HEK293 (cell line): ENCODE measurements around the gene TAP2.
A peak's percentile ranks its signal among the peaks of the same experiment; 100 is the strongest.

ENCODE experiments used
- CTCF ChIA-PET: fragments of 350-600 bp; formaldehyde crosslinking; extraction: SDS; loops from one replicate; lab custom pipeline; 2021; ENCODE audit warnings: antibody characterized with exemption; lab: Yijun Ruan, JAX
- POLR2A ChIA-PET: fragments of 300-600 bp; formaldehyde crosslinking; extraction: SDS; loops from one replicate; lab custom pipeline; 2020; ENCODE audit warnings: antibody characterized with exemption, inconsistent platforms; lab: Yijun Ruan, JAX
- H3K27ac ChIP-seq: fragments of 200-500 bp; sonication (Bioruptor generic); 2 replicates; pipeline ENCODE4 v1.5.1; 2014; ENCODE audit warnings: low read depth, low read length, control low read depth, inconsistent platforms; ENCODE audit errors: extremely low read depth
- H3K36me3 ChIP-seq, 2 experiments: fragments of 200-500 bp in 1 of 2; sonication (Bioruptor generic) in 1 of 2; 1 replicate in 1 of 2; 2 replicates in 1 of 2; pipeline ENCODE4 v1.5.1; 2014 to 2017; ENCODE audit warnings: inconsistent platforms in 2 of 2, low read length in 2 of 2; ENCODE audit not compliant: control insufficient read depth in 2 of 2, insufficient read depth in 1 of 2
- H3K4me1 ChIP-seq: fragments of 200-500 bp; sonication (Bioruptor generic); 2 replicates; pipeline ENCODE4 v1.5.1; 2014; ENCODE audit warnings: mild to moderate bottlenecking, low read length, inconsistent platforms; ENCODE audit not compliant: control insufficient read depth, insufficient read depth
- H3K4me3 ChIP-seq: 2 replicates; pipeline ENCODE4 v1.5.1; 2011; ENCODE audit warnings: low read depth, mild to moderate bottlenecking, control low read depth, low read length, moderate library complexity
- H3K9me3 ChIP-seq: fragments of 200-500 bp; sonication (Bioruptor generic); 2 replicates; pipeline ENCODE4 v1.5.1; 2014; ENCODE audit warnings: low read depth, low read length, inconsistent platforms; ENCODE audit not compliant: control insufficient read depth, insufficient read depth
- GFI1B ChIP-seq: fragments of 450-650 bp; formaldehyde crosslinking; IDR thresholded peaks from 2 replicates; pipeline ENCODE4 v1.5.1; 2016; ENCODE audit warnings: missing biosample characterization, missing genetic modification characterization
- GLIS1 ChIP-seq: fragments of 450-650 bp; formaldehyde crosslinking; IDR thresholded peaks from 2 replicates; pipeline ENCODE4 v1.5.1; 2016; ENCODE audit warnings: missing biosample characterization, missing genetic modification characterization
- REPIN1 ChIP-seq: fragments of 450-650 bp; formaldehyde crosslinking; IDR thresholded peaks from 2 replicates; pipeline ENCODE4 v1.5.1; 2017; ENCODE audit warnings: missing biosample characterization, missing genetic modification characterization, low read depth
- SCRT2 ChIP-seq: fragments of 450-650 bp; formaldehyde crosslinking; IDR thresholded peaks from 2 replicates; pipeline ENCODE4 v1.5.1; 2016; ENCODE audit warnings: missing biosample characterization, missing genetic modification characterization
- ZBTB48 ChIP-seq: fragments of 450-650 bp; formaldehyde crosslinking; IDR thresholded peaks from 2 replicates; pipeline ENCODE4 v1.5.1; 2016; ENCODE audit warnings: missing biosample characterization, missing genetic modification characterization
- ZBTB7A ChIP-seq: fragments of 450-650 bp; formaldehyde crosslinking; IDR thresholded peaks from 2 replicates; pipeline ENCODE4 v1.5.1; 2016; ENCODE audit warnings: low read depth, missing biosample characterization, missing genetic modification characterization
- ZIC2 ChIP-seq: fragments of 450-650 bp; formaldehyde crosslinking; IDR thresholded peaks from 2 replicates; pipeline ENCODE4 v1.5.1; 2016; ENCODE audit warnings: missing biosample characterization, missing genetic modification characterization
- ZNF10 ChIP-seq: fragments of 450-650 bp; formaldehyde crosslinking; IDR thresholded peaks from 2 replicates; pipeline ENCODE4 v1.5.1; 2017; ENCODE audit warnings: missing biosample characterization, missing genetic modification characterization
- ZNF114 ChIP-seq: fragments of 450-650 bp; formaldehyde crosslinking; IDR thresholded peaks from 2 replicates; pipeline ENCODE4 v1.5.0; 2017; ENCODE audit warnings: missing biosample characterization, missing genetic modification characterization
- ZNF146 ChIP-seq: fragments of 450-650 bp; formaldehyde crosslinking; IDR thresholded peaks from 2 replicates; pipeline ENCODE4 v1.5.1; 2016; ENCODE audit warnings: missing biosample characterization, missing genetic modification characterization
- ZNF274 ChIP-seq, 2 experiments: fragments of 200-500 bp in 1 of 2; fragments of 450-650 bp in 1 of 2; sonication (Bioruptor generic) in 1 of 2; formaldehyde crosslinking in 1 of 2; IDR thresholded peaks; 2 replicates each; pipeline versions ENCODE4 v1.5.1 to v1.6.1; 2014 to 2016; ENCODE audit warnings: borderline replicate concordance in 1 of 2, inconsistent platforms in 1 of 2, low read length in 1 of 2, missing biosample characterization in 1 of 2, missing genetic modification characterization in 1 of 2
- ZNF335 ChIP-seq: fragments of 450-650 bp; formaldehyde crosslinking; conservative IDR thresholded peaks from 2 replicates; pipeline ENCODE4 v1.5.1; 2016; ENCODE audit warnings: missing biosample characterization, missing genetic modification characterization
- ZNF354C ChIP-seq: fragments of 450-650 bp; formaldehyde crosslinking; IDR thresholded peaks from 2 replicates; pipeline ENCODE4 v1.5.1; 2016; ENCODE audit warnings: missing biosample characterization, missing genetic modification characterization, low read depth, borderline replicate concordance
- ZNF596 ChIP-seq: fragments of 450-650 bp; IDR thresholded peaks from 2 replicates; pipeline ENCODE4 v1.5.0; 2018; ENCODE audit warnings: missing biosample characterization, mild to moderate bottlenecking, missing genetic modification characterization, moderate library complexity
- ZNF600 ChIP-seq: fragments of 450-650 bp; formaldehyde crosslinking; IDR thresholded peaks from 2 replicates; pipeline ENCODE4 v1.5.1; 2016; ENCODE audit warnings: missing biosample characterization, missing genetic modification characterization
- ZNF629 ChIP-seq: fragments of 450-650 bp; formaldehyde crosslinking; IDR thresholded peaks from 2 replicates; pipeline ENCODE4 v1.5.1; 2017; ENCODE audit warnings: missing biosample characterization, missing genetic modification characterization
- ZNF76 ChIP-seq: fragments of 450-650 bp; formaldehyde crosslinking; IDR thresholded peaks from 2 replicates; pipeline ENCODE4; 2016; ENCODE audit warnings: low read depth, missing biosample characterization, missing genetic modification characterization, borderline replicate concordance
- ZNF792 ChIP-seq: fragments of 450-650 bp; formaldehyde crosslinking; IDR thresholded peaks from 2 replicates; pipeline ENCODE4 v1.5.1; 2016; ENCODE audit warnings: missing biosample characterization, missing genetic modification characterization
- ZNF830 ChIP-seq: fragments of 450-650 bp; IDR thresholded peaks from 2 replicates; pipeline ENCODE4 v1.5.0; 2018; ENCODE audit warnings: missing biosample characterization, missing genetic modification characterization, low read depth, mild to moderate bottlenecking, moderate library complexity
- ZXDB ChIP-seq: fragments of 450-650 bp; formaldehyde crosslinking; IDR thresholded peaks from 2 replicates; pipeline ENCODE4 v1.5.1; 2016; ENCODE audit warnings: missing biosample characterization, missing genetic modification characterization
- TF ChIP-seq, protein P1 (sequence below): fragments of 450-650 bp; formaldehyde crosslinking; IDR thresholded peaks from 2 replicates; pipeline ENCODE4 v1.5.1; 2017; ENCODE audit warnings: missing biosample characterization, mild to moderate bottlenecking, missing genetic modification characterization, moderate library complexity
- TF ChIP-seq, protein P2 (sequence below): fragments of 450-650 bp; formaldehyde crosslinking; IDR thresholded peaks from 2 replicates; pipeline ENCODE4 v1.5.1; 2016; ENCODE audit warnings: missing biosample characterization, missing genetic modification characterization
- TF ChIP-seq, protein P3 (sequence below): fragments of 450-650 bp; formaldehyde crosslinking; IDR thresholded peaks from 2 replicates; pipeline ENCODE4 v1.5.1; 2016; ENCODE audit warnings: missing biosample characterization, missing genetic modification characterization
- TF ChIP-seq, protein P4 (sequence below): fragments of 450-650 bp; formaldehyde crosslinking; IDR thresholded peaks from 2 replicates; pipeline ENCODE4 v1.5.1; 2016; ENCODE audit warnings: missing biosample characterization, missing genetic modification characterization
- TF ChIP-seq, protein P5 (sequence below): fragments of 450-650 bp; formaldehyde crosslinking; IDR thresholded peaks from 2 replicates; pipeline ENCODE4 v1.5.1; 2016; ENCODE audit warnings: missing biosample characterization, missing genetic modification characterization
- TF ChIP-seq, protein P6 (sequence below): sonication (generic); formaldehyde crosslinking; IDR thresholded peaks from 2 replicates; pipeline ENCODE4 v1.8.1; 2022; ENCODE audit warnings: mild to moderate bottlenecking, moderate library complexity, missing genetic modification reagents

The TAP2 gene

DNA sequence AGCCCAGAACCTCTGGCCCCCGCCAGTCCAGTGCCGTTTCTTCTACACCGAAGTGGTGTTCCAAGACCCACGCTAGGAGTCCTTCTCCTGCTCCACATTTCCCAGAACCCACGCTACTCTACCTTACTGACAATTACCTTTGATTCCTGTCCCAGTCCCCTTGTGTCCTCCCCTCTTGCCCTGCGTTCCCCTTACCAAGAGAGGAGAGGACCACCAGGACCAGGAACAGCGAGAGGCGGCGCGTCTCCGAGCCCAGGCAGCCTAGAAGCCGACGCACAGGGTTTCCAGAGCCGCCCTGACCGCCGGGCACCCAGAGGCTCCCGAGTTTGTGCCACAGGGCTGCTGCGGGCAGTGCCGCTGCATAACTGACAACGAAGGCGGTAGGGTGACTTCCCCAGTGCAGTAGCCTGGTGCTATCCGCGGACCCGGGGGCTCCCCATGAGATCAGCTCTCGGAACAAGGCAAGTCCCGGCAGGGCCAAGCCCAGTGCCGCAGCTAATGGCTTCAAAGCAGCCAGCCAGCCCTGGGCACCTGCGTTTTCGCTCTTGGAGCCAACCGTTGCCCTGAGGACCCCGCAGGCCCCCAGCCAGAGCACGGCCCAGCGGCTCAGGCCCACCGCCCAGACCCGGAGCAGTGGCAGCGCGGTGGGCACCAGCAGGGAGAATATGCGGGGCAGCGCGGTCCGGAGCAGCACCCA, 14.5 kb upstream of the TAP2 start:
- Histone ChIP-seq H3K9me3 (no peaks in the 10 kb centered on the region), H3K36me3 (peaks cover 0 to 31% of the 10 kb centered on the region in 2 experiments; a peak in 1 of 3 replicates), H3K4me3 (peak overlapping the region; percentile 85), H3K4me1 (no peaks in the 10 kb centered on the region; the same call in 1 of the 2 replicates), H3K27ac (peak overlapping the region; percentile 71)
- ChIA-PET POLR2A (interaction anchor here (0.8 to 1.8 kb wide), 9 partner anchors 8 to 347 kb away, joined by 3 to 30 read pairs (median 5); partner anchors contain the start of genes HLA-DMB, PSMB8 and TAP2), CTCF (interaction anchor here (0.6 to 9.5 kb wide), 13 partner anchors 8 to 150 kb away, joined by 3 to 153 read pairs (median 6); partner anchors contain the start of genes PSMB8 and TAP2)
- TF ChIP-seq ZNF335 (tag by site-specific recombination) (peak; percentile 99), ZNF629 (tag by site-specific recombination) (no peak), ZNF596 (no peak), ZNF10 (no peak), ZNF146 (tag by site-specific recombination) (no peak), ZXDB (tag by site-specific recombination) (0 out of 2 replicates have a peak, but pooled peaks have one; percentile 24), REPIN1 (tag by site-specific recombination) (0 out of 2 replicates have a peak, but pooled peaks have one; percentile 37), ZNF76 (tag by site-specific recombination) (no peak), GLIS1 (no peak), ZNF354C (tag by site-specific recombination) (no peak), ZBTB48 (no peak), ZNF792 (tag by site-specific recombination) (no peak), ZNF114 (no peak), SCRT2 (tag by site-specific recombination) (no peak), ZIC2 (tag by site-specific recombination) (peak; percentile 77), ZNF274 (IDR thresholded peaks at IDR 0.05; ENCODE audit: low read length) (no peak), ZNF274 (tag by site-specific recombination; IDR thresholded peaks at IDR 0.05; ENCODE audit: borderline replicate concordance) (no peak), ZNF600 (tag by site-specific recombination) (peak; percentile 67), GFI1B (tag by site-specific recombination) (no peak), ZBTB7A (0 out of 2 replicates have a peak, but pooled peaks have one; percentile 8), ZNF830 (tag by site-specific recombination) (no peak)
- TF ChIP-seq, protein P1, sequence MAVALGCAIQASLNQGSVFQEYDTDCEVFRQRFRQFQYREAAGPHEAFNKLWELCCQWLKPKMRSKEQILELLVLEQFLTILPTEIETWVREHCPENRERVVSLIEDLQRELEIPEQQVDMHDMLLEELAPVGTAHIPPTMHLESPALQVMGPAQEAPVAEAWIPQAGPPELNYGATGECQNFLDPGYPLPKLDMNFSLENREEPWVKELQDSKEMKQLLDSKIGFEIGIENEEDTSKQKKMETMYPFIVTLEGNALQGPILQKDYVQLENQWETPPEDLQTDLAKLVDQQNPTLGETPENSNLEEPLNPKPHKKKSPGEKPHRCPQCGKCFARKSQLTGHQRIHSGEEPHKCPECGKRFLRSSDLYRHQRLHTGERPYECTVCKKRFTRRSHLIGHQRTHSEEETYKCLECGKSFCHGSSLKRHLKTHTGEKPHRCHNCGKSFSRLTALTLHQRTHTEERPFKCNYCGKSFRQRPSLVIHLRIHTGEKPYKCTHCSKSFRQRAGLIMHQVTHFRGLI (tag by site-specific recombination): 0 out of 2 replicates have a peak, but pooled peaks have one; percentile 28
- TF ChIP-seq, protein P2, sequence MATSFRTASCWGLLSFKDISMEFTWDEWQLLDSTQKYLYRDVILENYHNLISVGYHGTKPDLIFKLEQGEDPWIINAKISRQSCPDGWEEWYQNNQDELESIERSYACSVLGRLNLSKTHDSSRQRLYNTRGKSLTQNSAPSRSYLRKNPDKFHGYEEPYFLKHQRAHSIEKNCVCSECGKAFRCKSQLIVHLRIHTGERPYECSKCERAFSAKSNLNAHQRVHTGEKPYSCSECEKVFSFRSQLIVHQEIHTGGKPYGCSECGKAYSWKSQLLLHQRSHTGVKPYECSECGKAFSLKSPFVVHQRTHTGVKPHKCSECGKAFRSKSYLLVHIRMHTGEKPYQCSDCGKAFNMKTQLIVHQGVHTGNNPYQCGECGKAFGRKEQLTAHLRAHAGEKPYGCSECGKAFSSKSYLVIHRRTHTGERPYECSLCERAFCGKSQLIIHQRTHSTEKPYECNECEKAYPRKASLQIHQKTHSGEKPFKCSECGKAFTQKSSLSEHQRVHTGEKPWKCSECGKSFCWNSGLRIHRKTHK (tag by site-specific recombination): no peak
- TF ChIP-seq, protein P3, sequence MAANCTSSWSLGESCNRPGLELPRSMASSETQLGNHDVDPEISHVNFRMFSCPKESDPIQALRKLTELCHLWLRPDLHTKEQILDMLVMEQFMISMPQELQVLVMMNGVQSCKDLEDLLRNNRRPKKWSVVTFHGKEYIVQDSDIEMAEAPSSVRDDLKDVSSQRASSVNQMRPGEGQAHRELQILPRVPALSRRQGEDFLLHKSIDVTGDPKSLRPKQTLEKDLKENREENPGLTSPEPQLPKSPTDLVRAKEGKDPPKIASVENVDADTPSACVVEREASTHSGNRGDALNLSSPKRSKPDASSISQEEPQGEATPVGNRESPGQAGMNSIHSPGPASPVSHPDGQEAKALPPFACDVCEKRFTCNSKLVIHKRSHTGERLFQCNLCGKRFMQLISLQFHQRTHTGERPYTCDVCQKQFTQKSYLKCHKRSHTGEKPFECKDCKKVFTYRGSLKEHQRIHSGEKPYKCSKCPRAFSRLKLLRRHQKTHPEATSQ: peak; percentile 34; the same call in 1 of the 2 replicates
- TF ChIP-seq, protein P4, sequence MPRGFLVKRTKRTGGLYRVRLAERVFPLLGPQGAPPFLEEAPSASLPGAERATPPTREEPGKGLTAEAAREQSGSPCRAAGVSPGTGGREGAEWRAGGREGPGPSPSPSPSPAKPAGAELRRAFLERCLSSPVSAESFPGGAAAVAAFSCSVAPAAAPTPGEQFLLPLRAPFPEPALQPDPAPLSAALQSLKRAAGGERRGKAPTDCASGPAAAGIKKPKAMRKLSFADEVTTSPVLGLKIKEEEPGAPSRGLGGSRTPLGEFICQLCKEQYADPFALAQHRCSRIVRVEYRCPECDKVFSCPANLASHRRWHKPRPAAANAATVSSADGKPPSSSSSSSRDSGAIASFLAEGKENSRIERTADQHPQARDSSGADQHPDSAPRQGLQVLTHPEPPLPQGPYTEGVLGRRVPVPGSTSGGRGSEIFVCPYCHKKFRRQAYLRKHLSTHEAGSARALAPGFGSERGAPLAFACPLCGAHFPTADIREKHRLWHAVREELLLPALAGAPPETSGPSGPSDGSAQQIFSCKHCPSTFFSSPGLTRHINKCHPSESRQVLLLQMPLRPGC (tag by site-specific recombination): no peak
- TF ChIP-seq, protein P5, sequence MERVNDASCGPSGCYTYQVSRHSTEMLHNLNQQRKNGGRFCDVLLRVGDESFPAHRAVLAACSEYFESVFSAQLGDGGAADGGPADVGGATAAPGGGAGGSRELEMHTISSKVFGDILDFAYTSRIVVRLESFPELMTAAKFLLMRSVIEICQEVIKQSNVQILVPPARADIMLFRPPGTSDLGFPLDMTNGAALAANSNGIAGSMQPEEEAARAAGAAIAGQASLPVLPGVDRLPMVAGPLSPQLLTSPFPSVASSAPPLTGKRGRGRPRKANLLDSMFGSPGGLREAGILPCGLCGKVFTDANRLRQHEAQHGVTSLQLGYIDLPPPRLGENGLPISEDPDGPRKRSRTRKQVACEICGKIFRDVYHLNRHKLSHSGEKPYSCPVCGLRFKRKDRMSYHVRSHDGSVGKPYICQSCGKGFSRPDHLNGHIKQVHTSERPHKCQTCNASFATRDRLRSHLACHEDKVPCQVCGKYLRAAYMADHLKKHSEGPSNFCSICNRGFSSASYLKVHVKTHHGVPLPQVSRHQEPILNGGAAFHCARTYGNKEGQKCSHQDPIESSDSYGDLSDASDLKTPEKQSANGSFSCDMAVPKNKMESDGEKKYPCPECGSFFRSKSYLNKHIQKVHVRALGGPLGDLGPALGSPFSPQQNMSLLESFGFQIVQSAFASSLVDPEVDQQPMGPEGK (tag by site-specific recombination): peak; percentile 43; the same call in 1 of the 2 replicates
- TF ChIP-seq, protein P6, sequence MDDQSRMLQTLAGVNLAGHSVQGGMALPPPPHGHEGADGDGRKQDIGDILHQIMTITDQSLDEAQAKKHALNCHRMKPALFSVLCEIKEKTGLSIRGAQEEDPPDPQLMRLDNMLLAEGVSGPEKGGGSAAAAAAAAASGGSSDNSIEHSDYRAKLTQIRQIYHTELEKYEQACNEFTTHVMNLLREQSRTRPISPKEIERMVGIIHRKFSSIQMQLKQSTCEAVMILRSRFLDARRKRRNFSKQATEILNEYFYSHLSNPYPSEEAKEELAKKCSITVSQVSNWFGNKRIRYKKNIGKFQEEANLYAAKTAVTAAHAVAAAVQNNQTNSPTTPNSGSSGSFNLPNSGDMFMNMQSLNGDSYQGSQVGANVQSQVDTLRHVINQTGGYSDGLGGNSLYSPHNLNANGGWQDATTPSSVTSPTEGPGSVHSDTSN (CRISPR knock-in tag): no peak; the same call in 1 of the 2 replicates
